Natural killer cell treated with Interleukin-12 subunit alpha and Interleukin-12 subunit beta and Interleukin-15 and Interleukin-18, amount 100 ng/mL, for 72 hours (primary cell): ENCODE data around the gene HSPB8. TPM values are rescaled to one million over a fixed set of nuclear protein-coding genes. Genes with fewer than 3 reads are reported as not detected.

ENCODE experiments used
- ATAC-seq, 2 donors: fragments of 150-1000 bp; cut with Tn5 transposase in 1 of 2; sonication (Bioruptor Pico), chemical (Tn5 transposase) in 1 of 2; 2 replicates each; pipeline ENCODE4 v1.10.0; 2021
- DNase-seq: peaks from one replicate; pipeline ENCODE4 v3.0.0; 2022; ENCODE audit warnings: low spot score
- H3K27ac Mint-ChIP-seq, 2 donors: 1 replicate in 1 of 2; 2 replicates in 1 of 2; pipeline ENCODE4 v1.8.0; 2022; ENCODE audit warnings: mixed read lengths in 2 of 2, mild to moderate bottlenecking in 1 of 2, moderate library complexity in 1 of 2
- H3K27me3 Mint-ChIP-seq, 2 donors: 1 replicate in 1 of 2; 2 replicates in 1 of 2; pipeline ENCODE4 v1.8.0; 2022; ENCODE audit warnings: mixed read lengths in 2 of 2
- H3K36me3 Mint-ChIP-seq: one replicate; pipeline ENCODE4 v1.8.0; 2022; ENCODE audit warnings: mixed read lengths
- H3K4me1 Mint-ChIP-seq, 2 donors: 1 replicate in 1 of 2; 2 replicates in 1 of 2; pipeline ENCODE4 v1.8.0; 2022; ENCODE audit warnings: low read depth in 2 of 2, mixed read lengths in 2 of 2, mild to moderate bottlenecking in 1 of 2
- H3K4me3 Mint-ChIP-seq: one replicate; pipeline ENCODE4 v1.8.0; 2022; ENCODE audit warnings: mixed read lengths
- H3K9me3 Mint-ChIP-seq: 2 replicates; pipeline ENCODE4 v1.8.0; 2022; ENCODE audit warnings: mixed read lengths
- total RNA-seq, 2 donors: library from RNA; stranded (reverse); gene quantifications; one replicate each; pipeline ENCODE4 v1.2.3, GENCODE V29; 2022

The HSPB8 gene
- not detected for total RNA-seq

- no peak within 1 kb of the TSS for H3K27ac Mint-ChIP-seq
- DNase-seq (no peak), ATAC-seq (no peak)
- peaks cover 6 to 9% of the 10 kb centered on the region in 2 donors for H3K27me3 Mint-ChIP-seq
- H3K4me3 Mint-ChIP-seq: no peak within 1 kb of the TSS
- no peaks in the 10 kb centered on the region for H3K9me3 Mint-ChIP-seq
- H3K4me1 Mint-ChIP-seq: no peaks in the 10 kb centered on the region
- no peaks in the 10 kb centered on the region for H3K36me3 Mint-ChIP-seq
Observed at GRCh38 chr12:119178544-119179334, at the start of gene HSPB8. TSS of gene HSPB8 (plus strand) at chr12:119178931. CDS start at chr12:119179313, 382 bp downstream.

GRCh38 chr12:119129827-119130434 lies 48.8 kb upstream of the HSPB8 start:
- Mint-ChIP-seq H3K36me3 (no peaks in the 10 kb centered on the region), H3K27ac (no peak overlapping the region), H3K4me3 (no peak overlapping the region), H3K4me1 (no peaks in the 10 kb centered on the region), H3K9me3 (peaks cover 9% of the 10 kb centered on the region), H3K27me3 (peaks cover 0 to 12% of the 10 kb centered on the region in 2 donors)
- DNase-seq (no peak), ATAC-seq (no peak)

GRCh38 chr12:119130523-119130922 lies 48.2 kb upstream of the HSPB8 start:
- H3K27ac Mint-ChIP-seq: no peak overlapping the region
- no peaks in the 10 kb centered on the region for H3K4me1 Mint-ChIP-seq
- no peak overlapping the region for H3K4me3 Mint-ChIP-seq
- no peaks in the 10 kb centered on the region for H3K36me3 Mint-ChIP-seq
- DNase-seq (no peak), ATAC-seq (no peak)
- peaks cover 9% of the 10 kb centered on the region for H3K9me3 Mint-ChIP-seq
- peaks cover 0 to 12% of the 10 kb centered on the region in 2 donors for H3K27me3 Mint-ChIP-seq

- Mint-ChIP-seq H3K27ac (no peak overlapping the region), H3K9me3 (peaks cover 12% of the 10 kb centered on the region), H3K27me3 (peaks cover 5 to 16% of the 10 kb centered on the region in 2 donors), H3K4me3 (no peak overlapping the region), H3K36me3 (no peaks in the 10 kb centered on the region), H3K4me1 (no peaks in the 10 kb centered on the region)
- ATAC-seq (no peak), DNase-seq (no peak)
Observed at GRCh38 chr12:119134284-119135072, 44.3 kb upstream of the HSPB8 start.

- no peaks in the 10 kb centered on the region for H3K36me3 Mint-ChIP-seq
- H3K27ac Mint-ChIP-seq: no peak overlapping the region
- no peaks in the 10 kb centered on the region for H3K4me1 Mint-ChIP-seq
- H3K4me3 Mint-ChIP-seq: no peak overlapping the region
- peaks cover 5% of the 10 kb centered on the region for H3K9me3 Mint-ChIP-seq
- peaks cover 10 to 12% of the 10 kb centered on the region in 2 donors for H3K27me3 Mint-ChIP-seq
- DNase-seq: no peak
- no peak for ATAC-seq
Observed at GRCh38 chr12:119136811-119137410, 41.8 kb upstream of the HSPB8 start.

GRCh38 chr12:119139448-119139847 lies 39.3 kb upstream of the HSPB8 start:
- Mint-ChIP-seq H3K4me1 (no peaks in the 10 kb centered on the region), H3K4me3 (no peak overlapping the region), H3K36me3 (no peaks in the 10 kb centered on the region), H3K9me3 (peaks cover 5% of the 10 kb centered on the region), H3K27me3 (peaks cover 18 to 20% of the 10 kb centered on the region in 2 donors), H3K27ac (no peak overlapping the region)
- no peak for DNase-seq
- no peak for ATAC-seq

DNA sequence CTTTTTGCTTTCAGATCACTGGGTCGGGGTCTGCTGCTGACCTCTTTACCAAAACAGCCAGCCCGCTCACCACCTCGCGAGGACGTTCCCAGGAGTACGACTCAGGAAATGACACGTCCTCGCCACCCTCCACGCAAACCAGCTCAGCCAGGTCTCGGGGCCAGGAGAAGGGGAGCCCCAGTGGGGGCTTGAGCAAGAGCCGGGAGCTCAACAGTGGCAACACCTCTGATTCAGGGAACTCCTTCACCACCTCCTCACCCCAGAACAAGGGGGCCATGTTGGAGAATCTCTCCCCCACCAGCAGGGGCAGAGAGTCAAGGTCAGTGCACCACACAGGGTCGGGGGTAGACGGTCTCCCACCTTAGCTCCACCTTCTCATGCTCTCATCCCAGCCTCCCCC lies 33.4 kb upstream of the HSPB8 start:
- Mint-ChIP-seq H3K27ac (no peak overlapping the region), H3K4me3 (no peak overlapping the region), H3K4me1 (no peaks in the 10 kb centered on the region), H3K9me3 (no peaks in the 10 kb centered on the region), H3K27me3 (peaks cover 24 to 37% of the 10 kb centered on the region in 2 donors), H3K36me3 (no peaks in the 10 kb centered on the region)
- ATAC-seq (peak in 1 of 2 donors; percentile 13), DNase-seq (no peak)

DNA sequence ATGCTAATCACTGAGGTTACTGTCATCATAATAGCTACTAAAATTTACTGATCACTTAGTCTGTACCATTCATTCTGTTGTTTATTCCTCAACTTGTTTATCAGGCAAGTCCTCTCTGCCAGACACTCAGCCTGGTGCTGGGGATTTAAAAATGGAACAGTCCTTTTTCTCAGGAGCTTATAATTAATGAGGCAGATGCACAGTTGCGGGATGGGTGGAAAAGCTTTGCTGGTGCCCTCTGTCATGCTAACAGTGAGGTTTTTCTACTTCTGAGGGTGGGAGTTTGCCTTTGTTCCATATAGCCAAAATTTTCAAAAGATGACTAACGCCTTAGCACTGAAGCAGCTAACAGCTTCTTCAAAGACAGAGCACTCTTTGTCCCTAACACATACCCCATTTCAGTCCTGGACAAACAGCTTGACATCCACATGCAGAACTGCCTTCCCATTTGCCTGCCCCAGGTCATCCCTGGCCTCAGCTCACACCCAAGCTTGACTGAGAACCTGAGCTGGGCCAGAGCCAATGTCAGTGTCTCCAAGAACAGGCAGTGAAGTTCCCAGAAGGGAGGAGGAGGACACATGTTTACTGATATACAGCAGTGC lies 30.8 kb upstream of the HSPB8 start:
- Mint-ChIP-seq H3K4me3 (no peak overlapping the region), H3K36me3 (no peaks in the 10 kb centered on the region), H3K4me1 (no peaks in the 10 kb centered on the region), H3K27ac (no peak overlapping the region), H3K27me3 (peaks cover 35 to 36% of the 10 kb centered on the region in 2 donors), H3K9me3 (no peaks in the 10 kb centered on the region)
- ATAC-seq (peak in 1 of 2 donors; percentile 40), DNase-seq (no peak)

DNA sequence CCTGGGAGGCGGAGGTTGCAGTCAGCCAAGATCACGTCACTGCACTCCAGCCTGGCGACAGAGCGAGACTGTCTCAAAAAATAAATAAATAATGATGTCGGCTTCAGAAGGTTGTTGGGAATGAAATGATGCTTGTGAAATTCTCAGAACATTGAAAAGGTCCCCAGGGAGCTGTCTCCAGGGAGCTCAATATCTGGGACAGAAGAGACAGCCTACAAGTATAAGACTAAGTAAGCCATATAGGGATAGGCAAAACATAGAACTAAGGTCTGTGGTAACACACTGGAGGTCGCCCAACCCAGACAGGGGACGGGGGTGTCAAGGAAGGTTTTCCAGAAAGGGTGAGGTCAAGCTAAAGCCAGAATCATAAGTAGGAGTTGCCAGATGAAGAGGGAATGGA lies 29.5 kb upstream of the HSPB8 start:
- Mint-ChIP-seq H3K4me1 (peaks cover 0 to 7% of the 10 kb centered on the region in 2 donors), H3K27ac (no peak overlapping the region), H3K27me3 (peaks cover 35 to 38% of the 10 kb centered on the region in 2 donors), H3K4me3 (no peak overlapping the region), H3K9me3 (no peaks in the 10 kb centered on the region), H3K36me3 (no peaks in the 10 kb centered on the region)
- ATAC-seq: no peak
- DNase-seq: no peak

GRCh38 chr12:119151445-119152026 lies 27.2 kb upstream of the HSPB8 start:
- Mint-ChIP-seq H3K27me3 (peaks cover 19 to 23% of the 10 kb centered on the region in 2 donors), H3K4me3 (no peak overlapping the region), H3K27ac (no peak overlapping the region)

DNA sequence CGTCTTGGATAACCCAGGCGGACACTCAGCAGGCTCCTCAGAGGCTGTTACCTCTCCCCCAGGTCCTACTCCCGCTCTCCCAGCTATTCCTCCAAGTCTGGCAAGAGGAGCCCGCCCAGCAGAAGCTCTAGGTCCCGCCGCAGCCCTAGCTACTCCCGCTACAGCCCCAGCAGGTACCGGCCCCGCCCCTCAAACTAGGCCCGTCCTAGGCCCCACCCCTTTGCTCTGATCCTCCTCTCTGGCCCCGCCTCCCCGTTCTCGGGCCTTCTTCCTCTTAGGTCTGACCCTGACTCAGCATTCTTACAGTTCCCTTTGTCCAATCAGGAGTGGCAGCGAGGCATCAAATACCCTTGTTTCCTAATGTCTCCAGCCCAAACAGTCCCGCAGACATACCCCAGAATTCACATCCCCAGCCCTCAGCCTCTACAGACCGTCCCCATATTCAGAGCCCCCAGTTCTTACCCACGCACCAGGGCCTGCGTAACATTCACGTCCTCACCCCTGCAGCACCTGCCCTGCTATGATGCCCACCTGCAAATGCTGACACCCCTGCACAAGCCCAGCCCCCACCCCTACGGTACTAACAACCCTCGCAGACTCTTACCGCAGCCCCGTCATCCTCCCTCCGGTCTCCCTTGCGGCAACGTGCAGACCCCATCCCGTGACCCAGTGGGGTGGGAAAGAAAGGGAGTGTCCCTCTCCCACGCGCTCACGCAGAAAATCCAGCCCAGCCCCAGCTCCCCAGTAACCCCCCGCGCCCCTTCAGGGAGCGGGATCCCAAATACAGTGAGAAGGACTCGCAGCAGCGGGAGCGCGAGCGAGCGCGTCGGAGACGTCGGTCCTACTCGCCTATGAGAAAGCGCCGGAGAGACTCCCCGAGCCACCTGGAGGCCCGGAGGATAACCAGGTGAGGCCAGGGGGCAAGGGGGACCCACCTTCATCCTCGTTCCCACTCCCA lies 25.0 kb upstream of the HSPB8 start:
- peaks cover 12 to 24% of the 10 kb centered on the region in 2 donors for H3K27me3 Mint-ChIP-seq
- no peaks in the 10 kb centered on the region for H3K9me3 Mint-ChIP-seq
- peaks cover 0 to 7% of the 10 kb centered on the region in 2 donors for H3K4me1 Mint-ChIP-seq
- no peak overlapping the region for H3K4me3 Mint-ChIP-seq
- H3K36me3 Mint-ChIP-seq: no peaks in the 10 kb centered on the region
- ATAC-seq (peak; percentile 48 to 57), DNase-seq (no peak)
- no peak overlapping the region for H3K27ac Mint-ChIP-seq

More at GRCh38 chr12:119151445-119152026, 27.2 kb upstream of the HSPB8 start:
- no peak for ATAC-seq
- Mint-ChIP-seq H3K4me1 (peaks cover 0 to 7% of the 10 kb centered on the region in 2 donors), H3K36me3 (no peaks in the 10 kb centered on the region), H3K9me3 (no peaks in the 10 kb centered on the region)
- DNase-seq: no peak

- Mint-ChIP-seq H3K27ac (no peak overlapping the region), H3K36me3 (no peaks in the 10 kb centered on the region), H3K27me3 (peaks cover 12 to 24% of the 10 kb centered on the region in 2 donors), H3K9me3 (no peaks in the 10 kb centered on the region), H3K4me3 (no peak overlapping the region), H3K4me1 (peaks cover 0 to 7% of the 10 kb centered on the region in 2 donors)
- no peak for ATAC-seq
- no peak for DNase-seq
Observed at GRCh38 chr12:119154435-119154818, 24.3 kb upstream of the HSPB8 start.
